Upper lobe of left lung (tissue), 6 donors: Measurements from ENCODE around the gene SDCCAG8. TPM values are rescaled to one million over a fixed set of nuclear protein-coding genes. Genes with fewer than 3 reads are reported as not detected.

Source experiments
- ATAC-seq, 2 donors: fragments of 200-7000 bp; cut with Tn5 transposase; one replicate each; pipeline ENCODE4 v1.9.1; 2022; ENCODE audit warnings: mild to moderate bottlenecking in 2 of 2, moderate library complexity in 2 of 2; ENCODE audit not compliant: low FRiP score in 2 of 2
- DNase-seq, 2 donors: peaks; one replicate each; pipeline ENCODE4 v3.0.0-alpha.2; 2019 to 2020
- H3K27ac ChIP-seq, 4 donors: fragments of 200-600 bp; sonication (generic); one replicate each; pipeline ENCODE4 v1.5.1; 2016 to 2019
- H3K27me3 ChIP-seq, 4 donors: fragments of 200-600 bp; sonication (generic); one replicate each; pipeline ENCODE4 v1.5.1; 2017 to 2019
- H3K36me3 ChIP-seq, 4 donors: fragments of 200-600 bp; sonication (generic); one replicate each; pipeline ENCODE4 v1.5.1; 2016 to 2019
- H3K4me1 ChIP-seq, 4 donors: fragments of 200-600 bp; sonication (generic); one replicate each; pipeline ENCODE4 v1.5.1; 2018 to 2019
- H3K4me3 ChIP-seq, 4 donors: fragments of 200-600 bp; sonication (generic); one replicate each; pipeline ENCODE4 v1.5.1; 2017 to 2019; ENCODE audit warnings: mild to moderate bottlenecking in 2 of 4, moderate library complexity in 1 of 4
- H3K9me3 ChIP-seq, 4 donors: fragments of 200-600 bp; sonication (generic); one replicate each; pipeline ENCODE4 v1.5.1; 2018 to 2019
- CTCF ChIP-seq, 6 experiments: fragments of 450-650 bp in 4 of 6; fragments of 200-600 bp in 2 of 6; sonication (generic) in 2 of 6; IDR thresholded peaks; one replicate each; pipeline ENCODE4 v1.5.1; 2016 to 2019; ENCODE audit warnings: antibody characterized with exemption in 6 of 6
- EP300 ChIP-seq, 4 donors: sonication (generic); formaldehyde crosslinking; IDR thresholded peaks; one replicate each; pipeline ENCODE4 v1.5.1; 2017; ENCODE audit warnings: antibody characterized with exemption in 4 of 4, control low read depth in 2 of 4
- POLR2A ChIP-seq, 4 donors: fragments of 450-650 bp; IDR thresholded peaks; one replicate each; pipeline ENCODE4 v1.5.1; 2016 to 2017; ENCODE audit warnings: antibody characterized with exemption in 4 of 4, mild to moderate bottlenecking in 2 of 4
- POLR2AphosphoS5 ChIP-seq, 2 donors: sonication (generic); formaldehyde crosslinking; IDR thresholded peaks; one replicate each; pipeline ENCODE4 v1.5.1; 2017; ENCODE audit warnings: antibody characterized with exemption in 2 of 2
- WGBS, 2 donors: methylation state at CpG; one replicate each; pipeline ENCODE4 v1.1.5; 2017 to 2018; 5-methylcytosine and 5-hydroxymethylcytosine counted together
- total RNA-seq, 6 donors: library from RNA; depleted of rRNA in 4 of 6; stranded (reverse); fragments of >200 nt in 4 of 6; gene quantifications; one replicate each; pipeline versions ENCODE4 v1.1.0 to v1.2.1, GENCODE V29; 2016 to 2021
- donor health status: DM: no; HTN: no; CAD: no; lungs with moderate emphysema.
- donor health status: DM: no; HTN: yes; CAD: no; lungs with severe emphysema.

Gene SDCCAG8
- total RNA-seq, 6 donors from 2014 or later: 52.5 to 295 (median 95.2) TPM

- Histone ChIP-seq H3K4me1 (peaks cover 0 to 4% (median 1%) of the 10 kb centered on the region in 4 donors), H3K27me3 (no peaks in the 10 kb centered on the region), H3K9me3 (no peaks in the 10 kb centered on the region), H3K36me3 (peaks cover 0 to 14% (median 0%) of the 10 kb centered on the region in 4 donors), H3K4me3 (no peak overlapping the region), H3K27ac (no peak overlapping the region)
- 95 to 98% methylated on average over 7 of the region's 7 CpGs for WGBS, 2 donors
- TF ChIP-seq EP300 (IDR thresholded peaks at IDR 0.05) (no peak), CTCF (IDR thresholded peaks at IDR 0.05) (no peak), POLR2AphosphoS5 (IDR thresholded peaks at IDR 0.05) (no peak), POLR2A (IDR thresholded peaks at IDR 0.05) (no peak)
- DNase-seq (no peak), ATAC-seq (no peak)
These were observed 150.6 kb downstream of the SDCCAG8 start for GRCh38 chr1:243406424-243406823.

GRCh38 chr1:243407284-243408018, 151.6 kb downstream of the SDCCAG8 start:
- no peak for DNase-seq
- no peaks in the 10 kb centered on the region for H3K27me3 ChIP-seq
- peaks cover 0 to 14% (median 0%) of the 10 kb centered on the region in 4 donors for H3K36me3 ChIP-seq
- 67 to 73% methylated on average over 3 of the region's 3 CpGs for WGBS, 2 donors
- ATAC-seq: no peak
- no peaks in the 10 kb centered on the region for H3K9me3 ChIP-seq
- TF ChIP-seq CTCF (IDR thresholded peaks at IDR 0.05) (no peak), POLR2AphosphoS5 (IDR thresholded peaks at IDR 0.05) (no peak)
- peaks cover 0 to 4% (median 1%) of the 10 kb centered on the region in 4 donors for H3K4me1 ChIP-seq
- H3K27ac ChIP-seq: no peak overlapping the region
- no peak overlapping the region for H3K4me3 ChIP-seq

- no peak overlapping the region for H3K4me3 ChIP-seq
- no peak for TF ChIP-seq EP300 (IDR thresholded peaks at IDR 0.05)
- TF ChIP-seq POLR2A (IDR thresholded peaks at IDR 0.05): no peak
- TF ChIP-seq CTCF (IDR thresholded peaks at IDR 0.05): no peak
- TF ChIP-seq POLR2AphosphoS5 (IDR thresholded peaks at IDR 0.05): no peak
- H3K36me3 ChIP-seq: peaks cover 0 to 14% (median 0%) of the 10 kb centered on the region in 4 donors
- H3K27ac ChIP-seq: no peak overlapping the region
- H3K9me3 ChIP-seq: no peaks in the 10 kb centered on the region
- ATAC-seq (no peak), DNase-seq (no peak)
- peaks cover 0 to 4% (median 1%) of the 10 kb centered on the region in 4 donors for H3K4me1 ChIP-seq
- no peaks in the 10 kb centered on the region for H3K27me3 ChIP-seq
These were observed 152.6 kb downstream of the SDCCAG8 start for GRCh38 chr1:243408479-243408878.

GRCh38 chr1:243409284-243409683, 153.4 kb downstream of the SDCCAG8 start:
- Histone ChIP-seq H3K36me3 (peaks cover 0 to 14% (median 0%) of the 10 kb centered on the region in 4 donors), H3K9me3 (no peaks in the 10 kb centered on the region), H3K27me3 (no peaks in the 10 kb centered on the region), H3K27ac (no peak overlapping the region), H3K4me3 (no peak overlapping the region), H3K4me1 (peaks cover 0 to 4% (median 1%) of the 10 kb centered on the region in 4 donors)
- ATAC-seq (no peak), DNase-seq (no peak)
- WGBS, 2 donors: 98 to 100% methylated on average over 2 of the region's 2 CpGs
- no peak for TF ChIP-seq EP300 (IDR thresholded peaks at IDR 0.05)
- no peak for TF ChIP-seq POLR2AphosphoS5 (IDR thresholded peaks at IDR 0.05)
- no peak for TF ChIP-seq POLR2A (IDR thresholded peaks at IDR 0.05)
- no peak for TF ChIP-seq CTCF (IDR thresholded peaks at IDR 0.05)

- no peak for ATAC-seq
- Histone ChIP-seq H3K4me3 (no peak overlapping the region), H3K27me3 (no peaks in the 10 kb centered on the region), H3K4me1 (peaks cover 0 to 4% (median 1%) of the 10 kb centered on the region in 4 donors), H3K36me3 (peaks cover 0 to 21% (median 0%) of the 10 kb centered on the region in 4 donors), H3K27ac (no peak overlapping the region), H3K9me3 (no peaks in the 10 kb centered on the region)
- WGBS, 2 donors: 66 to 70% methylated on average over 5 of the region's 5 CpGs
- no peak for DNase-seq
- TF ChIP-seq POLR2AphosphoS5 (IDR thresholded peaks at IDR 0.05) (no peak), CTCF (IDR thresholded peaks at IDR 0.05) (no peak), POLR2A (IDR thresholded peaks at IDR 0.05) (no peak), EP300 (IDR thresholded peaks at IDR 0.05) (no peak)
These were observed 155.6 kb downstream of the SDCCAG8 start for GRCh38 chr1:243411472-243411871.
